ENCODE data around the gene WDR54.

The WDR54 gene

GRCh38 chr2:74390606-74391005 is 30.9 kb upstream of the WDR54 start:
- peaks cover 23% of the 10 kb centered on the region for H3K4me1 ChIP-seq
- peaks cover 62% of the 10 kb centered on the region for H3K79me2 ChIP-seq
- H2AFZ ChIP-seq, result no peak overlapping the region
- no peaks in the 10 kb centered on the region for H3K27me3 ChIP-seq (ENCODE audit: control insufficient read depth, insufficient read depth, low read length)
- H3K27ac ChIP-seq, result no peak overlapping the region
- H3K4me2 ChIP-seq (ENCODE audit: low read length), result peak overlapping the region; percentile 97
- no peak for TF ChIP-seq CTCF (IDR thresholded peaks at IDR 0.05)
- H3K9me3 ChIP-seq (ENCODE audit: control insufficient read depth, low read length), result no peaks in the 10 kb centered on the region
- no peak overlapping the region for H3K9ac ChIP-seq
- H3K36me3 ChIP-seq (ENCODE audit: control insufficient read depth, insufficient read depth, low read length), result no peaks in the 10 kb centered on the region
- peak overlapping the region; percentile 81 for H3K4me3 ChIP-seq (ENCODE audit: low read depth, low read length)

GRCh38 chr2:74391209-74391579 is 30.3 kb upstream of the WDR54 start:
- Histone ChIP-seq H3K36me3 (ENCODE audit: control insufficient read depth, insufficient read depth, low read length) (no peaks in the 10 kb centered on the region), H3K4me2 (ENCODE audit: low read length) (peak overlapping the region; percentile 97), H3K79me2 (peaks cover 56% of the 10 kb centered on the region), H3K9me3 (ENCODE audit: control insufficient read depth, low read length) (no peaks in the 10 kb centered on the region), H3K27me3 (ENCODE audit: control insufficient read depth, insufficient read depth, low read length) (no peaks in the 10 kb centered on the region), H3K9ac (peak overlapping the region; percentile 58), H3K4me3 (ENCODE audit: low read depth, low read length) (peak overlapping the region; percentile 81), H2AFZ (peak overlapping the region; percentile 85), H3K4me1 (peaks cover 17% of the 10 kb centered on the region), H3K27ac (peak overlapping the region; percentile 96)
- TF ChIP-seq CTCF (IDR thresholded peaks at IDR 0.05), result no peak

GRCh38 chr2:74391580-74392448 is 29.7 kb upstream of the WDR54 start:
- H3K4me3 ChIP-seq (ENCODE audit: low read depth, low read length), result peak overlapping the region; percentile 81
- H2AFZ ChIP-seq, result peak overlapping the region; percentile 85
- no peaks in the 10 kb centered on the region for H3K36me3 ChIP-seq (ENCODE audit: control insufficient read depth, insufficient read depth, low read length)
- H3K27me3 ChIP-seq (ENCODE audit: control insufficient read depth, insufficient read depth, low read length), result no peaks in the 10 kb centered on the region
- peaks cover 11% of the 10 kb centered on the region for H3K4me1 ChIP-seq
- peaks cover 51% of the 10 kb centered on the region for H3K79me2 ChIP-seq
- peak; percentile 99 for TF ChIP-seq CTCF (IDR thresholded peaks at IDR 0.05)
- H3K27ac ChIP-seq, result peak overlapping the region; percentile 96
- H3K9ac ChIP-seq, result peak overlapping the region; percentile 58
- peak overlapping the region; percentile 97 for H3K4me2 ChIP-seq (ENCODE audit: low read length)
- H3K9me3 ChIP-seq (ENCODE audit: control insufficient read depth, low read length), result no peaks in the 10 kb centered on the region

- Histone ChIP-seq H3K4me1 (peaks cover 11% of the 10 kb centered on the region), H3K36me3 (ENCODE audit: control insufficient read depth, insufficient read depth, low read length) (no peaks in the 10 kb centered on the region), H3K4me3 (ENCODE audit: low read depth, low read length) (peak overlapping the region; percentile 81), H3K79me2 (peaks cover 46% of the 10 kb centered on the region), H3K9me3 (ENCODE audit: control insufficient read depth, low read length) (no peaks in the 10 kb centered on the region), H3K27me3 (ENCODE audit: control insufficient read depth, insufficient read depth, low read length) (no peaks in the 10 kb centered on the region), H2AFZ (peak overlapping the region; percentile 85), H3K9ac (no peak overlapping the region), H3K4me2 (ENCODE audit: low read length) (peak overlapping the region; percentile 97), H3K27ac (peak overlapping the region; percentile 96)
- no peak for TF ChIP-seq CTCF (IDR thresholded peaks at IDR 0.05)
Observed at GRCh38 chr2:74392449-74392743, 29.1 kb upstream of the WDR54 start.

GRCh38 chr2:74393525-74393924 is 28.0 kb upstream of the WDR54 start:
- no peak overlapping the region for H3K27ac ChIP-seq
- H3K9me3 ChIP-seq (ENCODE audit: control insufficient read depth, low read length), result no peaks in the 10 kb centered on the region
- peaks cover 9% of the 10 kb centered on the region for H3K4me1 ChIP-seq
- peaks cover 38% of the 10 kb centered on the region for H3K79me2 ChIP-seq
- no peaks in the 10 kb centered on the region for H3K27me3 ChIP-seq (ENCODE audit: control insufficient read depth, insufficient read depth, low read length)
- no peak overlapping the region for H3K4me2 ChIP-seq (ENCODE audit: low read length)
- H2AFZ ChIP-seq, result no peak overlapping the region
- H3K9ac ChIP-seq, result no peak overlapping the region
- no peaks in the 10 kb centered on the region for H3K36me3 ChIP-seq (ENCODE audit: control insufficient read depth, insufficient read depth, low read length)
- no peak for TF ChIP-seq CTCF (IDR thresholded peaks at IDR 0.05)
- H3K4me3 ChIP-seq (ENCODE audit: low read depth, low read length), result no peak overlapping the region

Measured in parathyroid adenoma (tissue), 2 donors.